ENCODE measurements around the gene HOXD9.

- TF ChIP-seq POLR2A (IDR thresholded peaks at IDR 0.05; ENCODE audit: control extremely low read depth in 1 of 2, low read depth in 2 of 2, low read length in 2 of 2) (no peak), CTCF (IDR thresholded peaks at IDR 0.05; ENCODE audit: control extremely low read depth in 1 of 3, insufficient read depth in 1 of 3, low read depth in 1 of 3, low read length in 3 of 3) (no peak), POLR2AphosphoS5 (IDR thresholded peaks at IDR 0.05; ENCODE audit: low read depth, low read length) (no peak), MAX (IDR thresholded peaks at IDR 0.05) (no peak), RFX5 (IDR thresholded peaks at IDR 0.05; ENCODE audit: borderline replicate concordance, low read depth, low read length) (no peak), BRCA1 (IDR thresholded peaks at IDR 0.05; ENCODE audit: low read depth, low read length) (no peak), TEAD4 (IDR thresholded peaks at IDR 0.05; ENCODE audit: low read depth, low read length) (no peak), ATF2 (IDR thresholded peaks at IDR 0.05; ENCODE audit: low read length) (no peak), HDAC2 (IDR thresholded peaks at IDR 0.05; ENCODE audit: borderline replicate concordance in 1 of 2, low read depth in 2 of 2, low read length in 2 of 2) (no peak)
These were observed 35.0 kb upstream of the HOXD9 start for GRCh38 chr2:176087330-176088047.
